ENCODE results near the gene KRTAP12-3.

KRTAP12-3 gene

DNA sequence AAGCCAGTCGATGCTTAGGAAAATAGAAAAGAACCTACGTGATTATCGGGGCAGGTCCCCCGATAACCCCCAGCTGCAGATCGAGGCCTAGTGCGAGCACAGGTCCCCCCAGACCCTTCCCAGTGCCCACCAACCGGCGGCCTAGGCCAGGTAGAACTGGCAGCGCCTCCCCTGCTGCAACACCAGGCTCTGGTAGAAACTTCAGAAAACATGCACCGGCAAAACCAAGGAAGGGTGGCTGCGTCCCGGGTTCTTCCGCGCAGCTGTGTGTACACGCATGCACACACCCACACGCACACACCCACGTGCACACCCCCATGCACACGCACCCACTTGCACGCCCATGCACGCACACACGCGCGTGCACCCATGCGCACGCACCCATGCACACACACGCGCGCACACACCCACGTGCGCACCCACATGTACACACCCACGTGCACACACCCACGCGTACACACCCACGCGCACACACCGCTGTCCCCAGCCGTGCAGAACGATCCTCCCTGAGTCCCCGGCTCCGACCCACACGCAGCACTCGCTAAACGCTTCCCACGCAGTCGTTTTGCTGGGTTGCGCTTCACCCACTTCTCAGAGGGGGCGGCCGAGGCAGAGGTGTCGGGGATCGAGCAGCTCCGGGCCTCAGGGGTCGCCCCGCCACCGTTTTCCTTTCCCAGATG is 48.4 kb downstream of the KRTAP12-3 start:
- no peak overlapping the region for H3K4me3 ChIP-seq (replicated peaks; ENCODE audit: low read depth, low read length)
- TF ChIP-seq, protein P1, sequence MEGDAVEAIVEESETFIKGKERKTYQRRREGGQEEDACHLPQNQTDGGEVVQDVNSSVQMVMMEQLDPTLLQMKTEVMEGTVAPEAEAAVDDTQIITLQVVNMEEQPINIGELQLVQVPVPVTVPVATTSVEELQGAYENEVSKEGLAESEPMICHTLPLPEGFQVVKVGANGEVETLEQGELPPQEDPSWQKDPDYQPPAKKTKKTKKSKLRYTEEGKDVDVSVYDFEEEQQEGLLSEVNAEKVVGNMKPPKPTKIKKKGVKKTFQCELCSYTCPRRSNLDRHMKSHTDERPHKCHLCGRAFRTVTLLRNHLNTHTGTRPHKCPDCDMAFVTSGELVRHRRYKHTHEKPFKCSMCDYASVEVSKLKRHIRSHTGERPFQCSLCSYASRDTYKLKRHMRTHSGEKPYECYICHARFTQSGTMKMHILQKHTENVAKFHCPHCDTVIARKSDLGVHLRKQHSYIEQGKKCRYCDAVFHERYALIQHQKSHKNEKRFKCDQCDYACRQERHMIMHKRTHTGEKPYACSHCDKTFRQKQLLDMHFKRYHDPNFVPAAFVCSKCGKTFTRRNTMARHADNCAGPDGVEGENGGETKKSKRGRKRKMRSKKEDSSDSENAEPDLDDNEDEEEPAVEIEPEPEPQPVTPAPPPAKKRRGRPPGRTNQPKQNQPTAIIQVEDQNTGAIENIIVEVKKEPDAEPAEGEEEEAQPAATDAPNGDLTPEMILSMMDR (IDR thresholded peaks at IDR 0.05; ENCODE audit: low read length, missing control alignments): no peak
- no peak for DNase-seq (ENCODE audit: low read depth)

DNA sequence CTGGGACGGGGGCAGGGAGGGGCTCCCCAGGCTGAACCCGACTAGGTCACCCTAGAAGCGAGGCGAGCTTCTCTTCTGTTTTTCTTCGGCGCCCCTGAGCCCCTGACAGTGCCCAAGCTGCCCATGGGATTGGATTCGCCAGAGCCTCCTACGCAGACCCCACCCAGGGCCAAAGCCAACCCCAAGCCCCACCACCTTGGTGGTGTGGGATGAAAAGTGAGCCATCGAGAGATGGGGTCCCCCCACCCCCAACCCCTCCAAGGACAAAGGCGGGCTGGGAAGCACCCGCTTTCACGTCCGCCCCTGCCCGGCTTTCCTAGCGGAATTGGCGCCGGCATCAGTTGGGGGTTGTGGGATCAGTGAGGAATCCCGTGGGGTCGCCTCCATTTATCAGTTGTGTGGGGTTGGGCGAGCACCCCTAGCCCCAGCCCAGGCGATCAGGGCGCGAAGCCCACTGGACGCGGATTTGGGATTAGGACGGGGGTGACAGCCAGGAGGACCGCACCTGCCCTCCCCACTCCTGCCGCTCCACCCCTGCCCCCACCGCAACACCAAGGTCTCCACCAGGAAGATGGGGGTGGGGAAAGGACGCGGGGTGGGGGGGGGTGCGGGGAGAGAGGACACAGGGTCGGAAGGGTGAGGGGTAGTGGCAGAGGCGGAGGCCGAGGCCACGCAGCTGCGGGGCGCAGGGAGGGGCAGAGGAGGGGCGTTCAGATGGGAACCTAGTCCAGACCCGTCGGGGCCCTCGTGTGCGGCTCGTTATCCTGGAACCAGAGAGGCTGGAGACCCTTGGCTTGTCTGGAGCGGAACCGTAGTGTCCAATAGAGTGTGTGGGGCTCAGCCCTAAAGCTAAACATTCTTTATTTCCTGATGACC is 49.2 kb downstream of the KRTAP12-3 start:
- H3K4me3 ChIP-seq (replicated peaks; ENCODE audit: low read depth, low read length): no peak overlapping the region
- no peak for DNase-seq (ENCODE audit: low read depth)
- TF ChIP-seq, protein P1 (IDR thresholded peaks at IDR 0.05; ENCODE audit: low read length, missing control alignments): no peak
